Memory B cell (primary cell): ENCODE data around the gene NUCB2.

ENCODE experiments used
- ATAC-seq: fragments of 150-1000 bp; cut with Tn5 transposase; 2 replicates; pipeline ENCODE4 v1.10.0; 2021; ENCODE audit warnings: low read depth, mild to moderate bottlenecking, moderate library complexity
- DNase-seq, 2 donors: peaks; one replicate each; pipeline ENCODE4 v3.0.0; 2022; ENCODE audit warnings: low spot score in 2 of 2
- H3K27ac Mint-ChIP-seq: one replicate; pipeline ENCODE4 v1.8.0; 2022; ENCODE audit warnings: mild to moderate bottlenecking, moderate library complexity, mixed read lengths
- H3K27me3 Mint-ChIP-seq: one replicate; pipeline ENCODE4 v1.8.0; 2022; ENCODE audit warnings: mixed read lengths
- H3K36me3 Mint-ChIP-seq: one replicate; pipeline ENCODE4 v1.8.0; 2022; ENCODE audit warnings: mild to moderate bottlenecking, mixed read lengths
- H3K4me1 Mint-ChIP-seq: one replicate; pipeline ENCODE4 v1.8.0; 2022; ENCODE audit warnings: mixed read lengths
- H3K4me3 Mint-ChIP-seq: one replicate; pipeline ENCODE4 v1.8.0; 2022; ENCODE audit warnings: mild to moderate bottlenecking, moderate library complexity, mixed read lengths
- H3K9me3 Mint-ChIP-seq: one replicate; pipeline ENCODE4 v1.8.0; 2022; ENCODE audit warnings: mixed read lengths

NUCB2 gene

GRCh38 chr11:17280494-17281127 lies 4.1 kb downstream of the NUCB2 start:
- H3K4me1 Mint-ChIP-seq = peaks cover 12% of the 10 kb centered on the region
- no peak overlapping the region for H3K27ac Mint-ChIP-seq
- no peaks in the 10 kb centered on the region for H3K27me3 Mint-ChIP-seq
- no peak for DNase-seq
- no peak overlapping the region for H3K4me3 Mint-ChIP-seq
- H3K9me3 Mint-ChIP-seq = no peaks in the 10 kb centered on the region
- H3K36me3 Mint-ChIP-seq = peaks cover 2% of the 10 kb centered on the region
- no peak for ATAC-seq

DNA sequence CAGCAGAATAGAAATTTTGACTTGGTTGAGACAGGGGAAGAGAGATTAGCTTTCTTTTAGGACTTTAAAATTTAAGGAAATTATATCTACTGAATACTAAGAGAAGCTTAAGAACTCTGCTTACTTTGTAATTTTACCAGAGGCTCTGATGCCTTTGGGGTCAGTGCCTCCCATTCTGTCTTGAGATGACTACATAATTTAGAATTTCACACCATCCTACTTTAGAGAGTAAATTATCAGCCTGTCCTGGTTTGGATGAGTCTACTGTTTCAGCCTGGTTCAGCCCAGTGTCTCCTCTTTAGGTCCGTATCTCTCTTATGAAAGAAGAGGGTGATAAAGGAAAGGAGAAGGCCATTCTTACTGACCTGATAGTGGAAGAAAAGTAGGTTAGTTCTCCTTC lies 9.8 kb downstream of the NUCB2 start:
- H3K4me3 Mint-ChIP-seq = no peak overlapping the region
- no peaks in the 10 kb centered on the region for H3K27me3 Mint-ChIP-seq
- H3K36me3 Mint-ChIP-seq = peaks cover 7% of the 10 kb centered on the region
- H3K4me1 Mint-ChIP-seq = no peaks in the 10 kb centered on the region
- no peak for DNase-seq
- H3K9me3 Mint-ChIP-seq = no peaks in the 10 kb centered on the region
- no peak overlapping the region for H3K27ac Mint-ChIP-seq
- ATAC-seq = no peak

DNA sequence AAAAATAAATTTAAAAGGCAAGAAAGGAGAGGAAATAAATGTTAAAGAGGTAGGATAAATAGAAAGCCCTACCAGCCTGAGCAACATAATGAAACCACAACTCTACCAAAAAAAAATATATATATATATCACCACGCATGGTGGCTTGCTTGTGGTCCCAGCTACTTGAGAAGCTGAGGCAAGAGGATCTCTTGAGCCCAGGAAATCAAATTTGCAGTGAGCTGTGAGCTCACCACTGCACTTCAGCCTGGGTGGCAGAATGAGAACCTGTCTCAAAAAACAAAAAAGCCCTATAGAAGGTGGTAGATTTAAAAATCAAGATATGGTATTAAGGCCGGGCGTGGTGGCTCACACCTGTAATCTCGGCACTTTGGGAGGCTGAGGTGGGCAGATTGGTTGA lies 10.5 kb downstream of the NUCB2 start:
- H3K9me3 Mint-ChIP-seq = no peaks in the 10 kb centered on the region
- H3K27me3 Mint-ChIP-seq = no peaks in the 10 kb centered on the region
- H3K27ac Mint-ChIP-seq = no peak overlapping the region
- no peak for DNase-seq
- peaks cover 7% of the 10 kb centered on the region for H3K36me3 Mint-ChIP-seq
- no peaks in the 10 kb centered on the region for H3K4me1 Mint-ChIP-seq
- ATAC-seq = no peak
- no peak overlapping the region for H3K4me3 Mint-ChIP-seq

DNA sequence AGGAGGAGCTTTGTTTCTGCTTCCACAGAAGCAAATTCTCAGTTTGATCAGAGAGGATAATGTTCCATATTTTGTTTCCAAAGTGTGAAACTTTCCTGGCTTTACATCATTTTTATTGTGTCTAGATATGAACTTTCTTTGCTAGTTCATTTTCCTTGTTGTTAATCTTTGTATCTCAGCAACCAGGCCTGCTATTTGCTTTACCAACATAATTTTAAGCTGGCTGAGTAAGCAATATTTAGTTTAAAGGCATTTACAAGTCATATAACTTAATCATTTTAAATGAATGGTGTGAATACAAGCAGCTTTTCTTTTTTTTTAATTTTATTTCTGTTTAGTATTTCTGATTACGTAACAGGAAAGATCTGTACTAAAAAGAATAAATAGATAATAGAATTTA lies 15.2 kb downstream of the NUCB2 start:
- Mint-ChIP-seq H3K4me1 (no peaks in the 10 kb centered on the region), H3K27me3 (no peaks in the 10 kb centered on the region), H3K9me3 (no peaks in the 10 kb centered on the region)

DNA sequence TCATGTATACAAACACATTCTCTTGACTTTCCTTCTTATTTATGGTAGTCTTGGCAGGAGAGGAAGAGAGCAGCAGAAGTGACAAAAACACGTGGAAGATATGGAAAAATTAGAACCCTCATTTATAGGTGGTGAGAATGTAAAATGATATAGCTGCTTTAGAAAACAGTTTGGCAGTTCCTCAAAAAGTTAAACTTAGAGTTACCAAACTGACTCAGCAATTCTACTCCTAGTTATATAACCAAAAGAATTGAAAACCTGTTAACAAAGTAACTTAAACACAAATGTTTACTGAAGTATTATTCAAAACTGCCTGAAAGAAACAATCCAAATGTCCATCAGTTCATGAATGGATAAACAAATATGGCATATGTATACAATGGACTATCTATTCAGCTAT lies 16.8 kb downstream of the NUCB2 start:
- Mint-ChIP-seq H3K36me3 (peaks cover 5% of the 10 kb centered on the region), H3K27me3 (no peaks in the 10 kb centered on the region), H3K4me3 (no peak overlapping the region), H3K9me3 (no peaks in the 10 kb centered on the region), H3K27ac (no peak overlapping the region), H3K4me1 (peaks cover 3% of the 10 kb centered on the region)
- no peak for DNase-seq
- ATAC-seq = no peak

More for the DNA sequence above, 15.2 kb downstream of the NUCB2 start:
- Mint-ChIP-seq H3K27ac (no peak overlapping the region), H3K36me3 (peaks cover 6% of the 10 kb centered on the region), H3K4me3 (no peak overlapping the region)
- ATAC-seq (no peak), DNase-seq (no peak)

GRCh38 chr11:17294033-17294432 lies 17.5 kb downstream of the NUCB2 start:
- no peak for DNase-seq
- peaks cover 3% of the 10 kb centered on the region for H3K4me1 Mint-ChIP-seq
- H3K27ac Mint-ChIP-seq = no peak overlapping the region
- no peak overlapping the region for H3K4me3 Mint-ChIP-seq
- ATAC-seq = no peak
- H3K27me3 Mint-ChIP-seq = no peaks in the 10 kb centered on the region
- H3K9me3 Mint-ChIP-seq = no peaks in the 10 kb centered on the region
- peaks cover 5% of the 10 kb centered on the region for H3K36me3 Mint-ChIP-seq

DNA sequence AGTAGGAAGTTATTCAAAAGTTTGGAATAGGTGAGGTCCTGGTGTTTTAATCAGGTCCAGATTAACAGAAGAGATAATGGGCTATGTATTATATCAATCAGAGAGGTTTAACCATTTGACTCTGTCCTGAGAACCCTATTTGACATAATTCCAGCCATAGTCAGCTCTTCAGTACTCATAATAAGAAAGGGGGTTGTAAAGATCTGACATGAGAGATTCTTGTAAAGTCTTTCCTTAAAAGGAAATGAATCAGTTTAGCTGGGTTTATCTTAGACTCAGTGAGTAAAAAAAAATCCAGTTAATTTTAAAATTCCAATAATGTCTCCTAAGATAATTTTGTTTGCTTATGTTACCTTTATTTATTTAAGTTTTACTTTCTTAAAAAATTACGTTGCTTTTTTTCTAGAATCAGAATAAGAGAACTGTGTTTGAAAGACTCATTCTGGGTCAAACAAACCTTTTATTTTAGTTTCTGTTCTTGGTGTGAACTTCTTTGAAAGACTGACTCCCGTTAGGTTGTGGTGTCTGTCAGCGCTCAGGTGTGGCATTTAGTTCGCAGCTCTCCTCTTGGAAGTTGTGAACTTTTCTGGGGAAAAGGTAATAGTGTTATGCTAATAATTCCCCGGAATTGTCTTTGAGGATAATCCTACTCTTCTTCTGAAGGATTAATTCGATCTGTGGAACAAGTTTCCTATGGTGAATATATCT lies 20.5 kb downstream of the NUCB2 start:
- H3K27ac Mint-ChIP-seq = peak overlapping the region; percentile 10
- ATAC-seq = no peak
- no peaks in the 10 kb centered on the region for H3K27me3 Mint-ChIP-seq
- H3K9me3 Mint-ChIP-seq = no peaks in the 10 kb centered on the region
- DNase-seq = no peak
- peaks cover 6% of the 10 kb centered on the region for H3K36me3 Mint-ChIP-seq
- H3K4me3 Mint-ChIP-seq = no peak overlapping the region
- H3K4me1 Mint-ChIP-seq = peaks cover 3% of the 10 kb centered on the region

DNA sequence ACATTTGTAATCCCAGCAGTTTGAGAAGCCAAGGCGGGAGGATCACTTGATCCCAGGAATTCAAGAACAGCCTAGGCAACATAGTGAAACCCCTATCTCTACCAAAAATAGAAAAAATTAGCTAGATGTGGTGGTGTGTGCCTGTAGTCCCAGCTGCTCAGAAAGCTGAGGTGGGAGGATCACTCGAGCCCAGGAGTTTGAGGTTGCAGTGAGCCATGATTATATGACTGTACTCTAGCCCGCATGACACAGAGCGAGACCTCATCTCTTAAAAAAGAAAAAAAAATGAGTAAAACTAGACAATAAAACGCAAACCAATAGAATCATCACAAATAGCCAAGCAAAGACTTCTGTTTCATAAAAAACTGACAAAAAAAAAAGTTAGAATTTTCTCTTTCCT lies 21.8 kb downstream of the NUCB2 start:
- Mint-ChIP-seq H3K36me3 (peaks cover 6% of the 10 kb centered on the region), H3K27ac (no peak overlapping the region)
- ATAC-seq = no peak

DNA sequence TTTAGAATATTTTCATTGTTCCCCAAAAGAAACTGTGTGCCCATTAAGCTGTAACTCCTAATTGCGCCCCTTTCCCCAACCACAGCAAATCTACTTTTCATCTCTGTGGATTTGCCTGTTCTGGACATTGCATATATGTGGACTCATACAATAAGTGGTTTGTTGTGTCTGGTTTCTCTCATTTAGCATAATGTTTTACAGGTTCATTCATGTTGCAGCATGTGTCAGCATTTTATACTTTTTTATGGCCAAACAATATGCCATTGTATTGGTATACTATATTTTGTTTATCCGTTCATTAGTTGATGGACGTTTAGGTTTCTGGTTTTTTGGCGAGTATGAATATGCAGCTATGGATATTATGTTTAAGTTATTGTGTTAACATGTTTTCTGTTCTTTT lies 23.8 kb downstream of the NUCB2 start:
- Mint-ChIP-seq H3K4me1 (peaks cover 3% of the 10 kb centered on the region), H3K4me3 (no peak overlapping the region), H3K27me3 (no peaks in the 10 kb centered on the region), H3K36me3 (peaks cover 7% of the 10 kb centered on the region), H3K27ac (no peak overlapping the region), H3K9me3 (no peaks in the 10 kb centered on the region)
- DNase-seq (no peak), ATAC-seq (no peak)

More for the DNA sequence above, 21.8 kb downstream of the NUCB2 start:
- no peak for DNase-seq
- no peaks in the 10 kb centered on the region for H3K27me3 Mint-ChIP-seq
- H3K4me1 Mint-ChIP-seq = peaks cover 3% of the 10 kb centered on the region
- no peaks in the 10 kb centered on the region for H3K9me3 Mint-ChIP-seq
- no peak overlapping the region for H3K4me3 Mint-ChIP-seq

DNA sequence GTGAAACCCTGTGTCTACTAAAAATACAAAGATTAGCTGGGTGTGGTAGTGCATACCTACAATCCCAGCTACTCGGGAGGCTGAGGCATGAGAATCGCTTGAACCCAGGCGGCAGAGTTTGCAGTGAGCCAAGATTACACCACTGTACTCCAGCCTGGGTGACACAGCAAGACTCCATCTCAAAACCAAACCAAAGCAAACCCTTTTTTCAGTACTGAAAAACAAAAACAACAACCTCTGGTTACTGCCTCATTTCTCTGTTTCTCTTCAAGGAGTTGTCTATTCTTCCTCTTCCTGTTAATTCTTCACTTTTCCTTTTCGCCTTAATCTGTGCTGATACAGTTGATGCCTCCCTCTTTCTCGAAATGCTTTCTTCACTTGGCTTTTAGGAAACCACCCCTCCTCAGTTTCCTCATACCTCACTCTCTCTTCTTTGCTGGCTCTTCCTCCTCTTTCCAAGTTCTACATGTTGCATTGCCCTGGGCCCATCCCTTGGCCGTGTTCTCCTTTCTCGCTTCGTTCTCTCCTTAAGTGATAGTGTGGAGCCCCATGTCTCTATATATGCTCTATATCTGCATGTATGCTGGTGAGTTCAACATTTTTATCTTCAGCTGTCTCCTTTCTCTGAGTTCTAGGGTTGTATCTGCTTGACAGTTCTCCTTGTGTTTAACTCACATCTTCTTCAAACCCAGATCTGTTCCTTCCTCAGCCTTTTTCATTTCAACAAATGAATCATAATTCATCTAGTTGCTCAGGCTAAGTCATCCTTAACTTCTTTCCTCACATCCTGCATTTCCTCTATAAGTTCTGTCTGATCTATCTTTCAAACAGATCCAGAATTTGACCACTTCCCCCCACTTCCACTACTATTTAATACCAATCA lies 37.1 kb downstream of the NUCB2 start:
- no peaks in the 10 kb centered on the region for H3K9me3 Mint-ChIP-seq
- H3K27me3 Mint-ChIP-seq = no peaks in the 10 kb centered on the region
- H3K27ac Mint-ChIP-seq = no peak overlapping the region
- no peak overlapping the region for H3K4me3 Mint-ChIP-seq
- no peaks in the 10 kb centered on the region for H3K4me1 Mint-ChIP-seq
- ATAC-seq (no peak), DNase-seq (no peak)
- H3K36me3 Mint-ChIP-seq = peaks cover 2% of the 10 kb centered on the region

GRCh38 chr11:17314232-17314547 lies 37.7 kb downstream of the NUCB2 start:
- H3K9me3 Mint-ChIP-seq = no peaks in the 10 kb centered on the region
- peaks cover 2% of the 10 kb centered on the region for H3K36me3 Mint-ChIP-seq
- H3K27me3 Mint-ChIP-seq = no peaks in the 10 kb centered on the region
- no peaks in the 10 kb centered on the region for H3K4me1 Mint-ChIP-seq
- H3K27ac Mint-ChIP-seq = no peak overlapping the region
- DNase-seq = no peak
- H3K4me3 Mint-ChIP-seq = no peak overlapping the region
- no peak for ATAC-seq

DNA sequence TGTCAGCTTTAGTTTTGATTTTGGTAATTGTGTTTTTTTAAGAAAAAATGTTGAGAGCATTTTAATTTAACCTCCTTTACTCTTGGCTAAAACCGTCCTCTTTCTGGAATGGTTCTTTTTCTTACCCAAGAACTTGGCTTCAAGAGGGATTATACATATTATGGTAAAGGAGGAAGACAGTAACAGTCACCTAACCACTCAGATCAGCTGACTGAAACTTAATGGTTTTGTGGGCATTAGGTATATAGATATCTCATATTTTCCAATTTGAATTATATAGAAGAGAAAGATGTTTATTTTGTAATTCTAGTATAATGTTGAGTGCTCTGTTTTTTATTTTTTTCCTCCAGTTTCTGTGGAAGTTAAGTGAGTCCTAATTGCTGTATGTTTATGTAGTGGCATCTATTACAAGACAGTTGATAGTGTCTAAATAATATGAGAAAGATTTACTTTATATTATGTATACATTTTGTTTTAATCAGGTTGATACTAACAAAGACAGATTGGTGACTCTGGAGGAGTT lies 38.4 kb downstream of the NUCB2 start:
- DNase-seq = no peak
- no peak for ATAC-seq
- Mint-ChIP-seq H3K27me3 (no peaks in the 10 kb centered on the region), H3K4me1 (no peaks in the 10 kb centered on the region), H3K36me3 (peaks cover 5% of the 10 kb centered on the region), H3K27ac (no peak overlapping the region), H3K9me3 (no peaks in the 10 kb centered on the region), H3K4me3 (no peak overlapping the region)

DNA sequence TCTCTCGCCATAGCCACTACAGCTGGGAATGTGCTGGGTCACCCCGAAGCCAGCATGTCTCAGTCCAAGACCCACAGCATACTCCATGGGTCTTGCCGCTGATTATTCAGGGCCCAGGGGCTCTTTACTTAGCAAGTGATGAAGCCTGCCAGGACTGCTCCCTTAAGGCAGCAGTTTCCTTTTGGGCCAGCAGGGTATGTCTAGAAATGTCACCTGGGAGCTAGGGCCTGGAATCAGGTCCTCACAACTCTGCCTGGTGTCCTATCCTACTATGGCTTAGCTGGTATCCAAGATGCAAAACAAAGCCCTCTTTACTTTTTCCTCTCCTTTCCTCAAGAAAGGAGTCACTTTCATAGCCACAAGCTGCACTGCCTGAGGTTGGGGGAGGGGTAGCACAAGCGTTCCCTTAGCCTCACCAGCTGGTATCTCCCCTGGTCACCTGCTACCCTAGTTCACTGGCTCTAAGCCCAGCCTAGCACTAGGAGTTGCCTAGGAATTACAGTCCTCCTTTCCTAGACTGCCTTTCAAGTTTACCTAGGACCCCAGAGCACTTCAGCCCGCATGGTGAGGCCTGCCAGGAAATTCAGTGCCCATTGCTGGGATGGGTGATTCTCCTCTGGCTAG lies 52.4 kb downstream of the NUCB2 start:
- Mint-ChIP-seq H3K4me1 (no peaks in the 10 kb centered on the region), H3K27me3 (no peaks in the 10 kb centered on the region), H3K4me3 (no peak overlapping the region), H3K36me3 (peaks cover 17% of the 10 kb centered on the region), H3K27ac (no peak overlapping the region), H3K9me3 (peaks cover 5% of the 10 kb centered on the region)
- DNase-seq (no peak), ATAC-seq (no peak)

GRCh38 chr11:17331669-17332068 lies 55.1 kb downstream of the NUCB2 start:
- Mint-ChIP-seq H3K27me3 (no peaks in the 10 kb centered on the region), H3K36me3 (peaks cover 7% of the 10 kb centered on the region), H3K27ac (no peak overlapping the region), H3K4me3 (no peak overlapping the region), H3K9me3 (no peaks in the 10 kb centered on the region), H3K4me1 (no peaks in the 10 kb centered on the region)
- DNase-seq = no peak
- no peak for ATAC-seq
